Effector memory CD4-positive, alpha-beta T cell (primary cell): ENCODE results near the gene ZNF189.

Source experiments
- DNase-seq, 3 donors: peaks; one replicate each; pipeline ENCODE4 v3.0.0-alpha.2; 2020
- H3K27ac ChIP-seq: 2 replicates; pipeline ENCODE4 v1.7.0; 2013; ENCODE audit warnings: mild to moderate bottlenecking, low read length, moderate library complexity; ENCODE audit not compliant: insufficient read depth, poor library complexity, severe bottlenecking
- H3K27me3 ChIP-seq: replicated peaks from 2 replicates; pipeline ENCODE4 v1.7.0; 2013; ENCODE audit warnings: mild to moderate bottlenecking, low read length; ENCODE audit not compliant: insufficient read depth, control insufficient read depth, poor library complexity, severe bottlenecking
- H3K36me3 ChIP-seq: 2 replicates; pipeline ENCODE4 v1.7.0; 2013; ENCODE audit warnings: mild to moderate bottlenecking, low read length, moderate library complexity; ENCODE audit not compliant: control insufficient read depth, insufficient read depth
- H3K4me1 ChIP-seq: 2 replicates; pipeline ENCODE4 v1.7.0; 2013; ENCODE audit warnings: low read length, mild to moderate bottlenecking; ENCODE audit not compliant: control insufficient read depth, insufficient read depth, poor library complexity, severe bottlenecking
- H3K4me3 ChIP-seq: 2 replicates; pipeline ENCODE4 v1.7.0; 2013; ENCODE audit warnings: low read length, low read depth, mild to moderate bottlenecking; ENCODE audit not compliant: insufficient read depth, poor library complexity, severe bottlenecking
- H3K9me3 ChIP-seq: 2 replicates; pipeline ENCODE4 v1.7.0; 2013; ENCODE audit warnings: mild to moderate bottlenecking, low read length, moderate library complexity; ENCODE audit not compliant: control insufficient read depth

The ZNF189 gene

GRCh38 chr9:101397746-101398067 is 944 bp upstream of the ZNF189 start:
- H3K36me3 ChIP-seq = peaks cover 20% of the 10 kb centered on the region
- H3K4me1 ChIP-seq = peaks cover 22% of the 10 kb centered on the region
- no peak for DNase-seq
- peak overlapping the region; percentile 77 for H3K4me3 ChIP-seq
- H3K27ac ChIP-seq = peak overlapping the region; percentile 92
- H3K9me3 ChIP-seq = no peaks in the 10 kb centered on the region
- H3K27me3 ChIP-seq = no peaks in the 10 kb centered on the region

GRCh38 chr9:101398930-101399642 is 435 bp downstream of the ZNF189 start:
- peaks cover 33% of the 10 kb centered on the region for H3K36me3 ChIP-seq
- peak overlapping the region; percentile 58 for H3K4me3 ChIP-seq
- peak overlapping the region; percentile 75 for H3K27ac ChIP-seq
- no peaks in the 10 kb centered on the region for H3K9me3 ChIP-seq
- DNase-seq = no peak
- H3K27me3 ChIP-seq = no peaks in the 10 kb centered on the region
- H3K4me1 ChIP-seq = peaks cover 22% of the 10 kb centered on the region

- peaks cover 38% of the 10 kb centered on the region for H3K36me3 ChIP-seq
- no peak overlapping the region for H3K27ac ChIP-seq
- peak overlapping the region; percentile 58 for H3K4me3 ChIP-seq
- no peak for DNase-seq
- H3K27me3 ChIP-seq = no peaks in the 10 kb centered on the region
- H3K4me1 ChIP-seq = peaks cover 22% of the 10 kb centered on the region
- no peaks in the 10 kb centered on the region for H3K9me3 ChIP-seq
These were observed 956 bp downstream of the ZNF189 start for GRCh38 chr9:101399643-101399970.

- DNase-seq = no peak
- no peak overlapping the region for H3K27ac ChIP-seq
- H3K4me1 ChIP-seq = peaks cover 22% of the 10 kb centered on the region
- H3K27me3 ChIP-seq = no peaks in the 10 kb centered on the region
- H3K9me3 ChIP-seq = peaks cover 2% of the 10 kb centered on the region
- peaks cover 43% of the 10 kb centered on the region for H3K36me3 ChIP-seq
- H3K4me3 ChIP-seq = no peak overlapping the region
These were observed 1.5 kb downstream of the ZNF189 start for GRCh38 chr9:101400120-101400519.

GRCh38 chr9:101403516-101404285 is 5.0 kb downstream of the ZNF189 start:
- H3K4me3 ChIP-seq = no peak overlapping the region
- H3K27ac ChIP-seq = no peak overlapping the region
- peaks cover 18% of the 10 kb centered on the region for H3K9me3 ChIP-seq
- no peaks in the 10 kb centered on the region for H3K27me3 ChIP-seq
- H3K36me3 ChIP-seq = peaks cover 77% of the 10 kb centered on the region
- DNase-seq = no peak
- peaks cover 9% of the 10 kb centered on the region for H3K4me1 ChIP-seq

- no peak overlapping the region for H3K4me3 ChIP-seq
- peaks cover 59% of the 10 kb centered on the region for H3K36me3 ChIP-seq
- no peaks in the 10 kb centered on the region for H3K4me1 ChIP-seq
- H3K27ac ChIP-seq = no peak overlapping the region
- H3K27me3 ChIP-seq = no peaks in the 10 kb centered on the region
- H3K9me3 ChIP-seq = peaks cover 44% of the 10 kb centered on the region
- DNase-seq = no peak
These were observed 9.9 kb downstream of the ZNF189 start for GRCh38 chr9:101408374-101409078.

- peaks cover 47% of the 10 kb centered on the region for H3K9me3 ChIP-seq
These were observed 10.4 kb downstream of the ZNF189 start for GRCh38 chr9:101409079-101409477.

GRCh38 chr9:101414839-101415238 is 16.2 kb downstream of the ZNF189 start:
- Histone ChIP-seq H3K4me1 (no peaks in the 10 kb centered on the region), H3K4me3 (no peak overlapping the region), H3K36me3 (no peaks in the 10 kb centered on the region), H3K9me3 (peaks cover 35% of the 10 kb centered on the region), H3K27me3 (no peaks in the 10 kb centered on the region), H3K27ac (no peak overlapping the region)
- DNase-seq = no peak

More at GRCh38 chr9:101409079-101409477, 10.4 kb downstream of the ZNF189 start:
- Histone ChIP-seq H3K4me1 (no peaks in the 10 kb centered on the region), H3K36me3 (peaks cover 53% of the 10 kb centered on the region), H3K27ac (no peak overlapping the region), H3K27me3 (no peaks in the 10 kb centered on the region), H3K4me3 (no peak overlapping the region)
- DNase-seq = no peak

GRCh38 chr9:101415578-101415977 is 16.9 kb downstream of the ZNF189 start:
- DNase-seq = no peak
- H3K4me1 ChIP-seq = no peaks in the 10 kb centered on the region
- H3K9me3 ChIP-seq = peaks cover 28% of the 10 kb centered on the region
- no peaks in the 10 kb centered on the region for H3K27me3 ChIP-seq
- H3K36me3 ChIP-seq = no peaks in the 10 kb centered on the region
- no peak overlapping the region for H3K27ac ChIP-seq
- H3K4me3 ChIP-seq = no peak overlapping the region

GRCh38 chr9:101417389-101417788 is 18.7 kb downstream of the ZNF189 start:
- no peaks in the 10 kb centered on the region for H3K27me3 ChIP-seq
- DNase-seq = no peak
- H3K4me1 ChIP-seq = no peaks in the 10 kb centered on the region
- peaks cover 21% of the 10 kb centered on the region for H3K9me3 ChIP-seq
- no peaks in the 10 kb centered on the region for H3K36me3 ChIP-seq
- no peak overlapping the region for H3K27ac ChIP-seq
- no peak overlapping the region for H3K4me3 ChIP-seq
